Measurements from ENCODE around the gene FGA. TPM values are rescaled to one million over a fixed set of nuclear protein-coding genes. Genes with fewer than 3 reads are reported as not detected.

FGA gene
- total RNA-seq (over 10,000 TPM; 12,179 to 25,210 TPM), polyA plus RNA-seq (over 10,000 TPM in 1 of 2 donors, 1,000 to 10,000 TPM in 1; 8,747 to 16,618 TPM)

GRCh38 chr4:154590329-154591006 is at the start of gene FGA:
FGA (minus strand) TSS chr4:154590742; CDS start chr4:154590687, 55 bp downstream.
- H3K4me1 ChIP-seq (ENCODE audit: control insufficient read depth in 4 of 4, insufficient read depth in 4 of 4, low read length in 3 of 4): peaks cover 5 to 57% (median 39%) of the 10 kb centered on the region in 4 donors
- H3K27me3 ChIP-seq (ENCODE audit: control insufficient read depth in 4 of 4, insufficient read depth in 4 of 4, low read length in 3 of 4): no peaks in the 10 kb centered on the region
- H3K9ac ChIP-seq (ENCODE audit: low read depth in 1 of 2, low read length in 2 of 2): peak within 1 kb of the TSS; percentile 93 to 97
- DNase-seq (ENCODE audit: low spot score): peak; percentile 54
- 29% methylated on average over 3 of the region's 3 CpGs for WGBS
- peaks cover 2 to 35% (median 28%) of the 10 kb centered on the region in 4 donors for H3K36me3 ChIP-seq (ENCODE audit: control insufficient read depth in 4 of 4, insufficient read depth in 3 of 4, low read depth in 1 of 4, low read length in 3 of 4)
- H3K27ac ChIP-seq (ENCODE audit: low read depth in 1 of 2, low read length in 2 of 2): peak within 1 kb of the TSS; percentile 84
- no peak for TF ChIP-seq CTCF (IDR thresholded peaks at IDR 0.05; ENCODE audit: low read depth, low read length, missing input control)
- peak; percentile 75 to 90 for TF ChIP-seq JUND (IDR thresholded peaks at IDR 0.05)
- TF ChIP-seq NR2F2 (IDR thresholded peaks at IDR 0.05): peak; percentile 15
- peak in 1 of 2 donors; percentile 48 for TF ChIP-seq GABPA (IDR thresholded peaks at IDR 0.05 in 1 of 2, conservative IDR thresholded peaks at IDR 0.05 in 1 of 2)
- peak; percentile 79 to 89 for TF ChIP-seq HNF4A (conservative IDR thresholded peaks at IDR 0.05)
- peak; percentile 43 for TF ChIP-seq ATF3 (IDR thresholded peaks at IDR 0.05)
- peak; percentile 55 for TF ChIP-seq HNF4G (IDR thresholded peaks at IDR 0.05)
- TF ChIP-seq FOXA1 (IDR thresholded peaks at IDR 0.05): peak; percentile 90
- peak; percentile 38 to 51 for TF ChIP-seq RAD21 (IDR thresholded peaks at IDR 0.05)
- peak; percentile 85 to 95 for TF ChIP-seq RXRA (IDR thresholded peaks at IDR 0.05)
- peak; percentile 96 for TF ChIP-seq SP1 (IDR thresholded peaks at IDR 0.05)
- peak in 1 of 2 donors; percentile 27 for TF ChIP-seq EGR1 (IDR thresholded peaks at IDR 0.05; ENCODE audit: low read depth in 2 of 2)
- TF ChIP-seq MAX (IDR thresholded peaks at IDR 0.05): peak; percentile 88
- peak; percentile 92 for TF ChIP-seq REST (IDR thresholded peaks at IDR 0.05)
- peak; percentile 89 for TF ChIP-seq FOXA2 (IDR thresholded peaks at IDR 0.05)
- peak; percentile 98 for TF ChIP-seq TAF1 (conservative IDR thresholded peaks at IDR 0.05)
- TF ChIP-seq ZBTB33 (IDR thresholded peaks at IDR 0.05): peak; percentile 86
- TF ChIP-seq YY1 (IDR thresholded peaks at IDR 0.05): peak; percentile 86
- peak within 1 kb of the TSS; percentile 43 to 99 (median 94) for H3K4me3 ChIP-seq (ENCODE audit: low read depth in 1 of 3, low read length in 3 of 3)
- H3K9me3 ChIP-seq (ENCODE audit: control insufficient read depth in 4 of 4, low read length in 3 of 4): no peaks in the 10 kb centered on the region
